GM12878 (cell line): ENCODE data around the gene NPAS3. TPM values are rescaled to one million over a fixed set of nuclear protein-coding genes. Genes with fewer than 3 reads are reported as not detected.
A peak's percentile ranks its signal among the peaks of the same experiment; 100 is the strongest.

Experiments used
- BCL11A ChIP-seq: IDR thresholded peaks from 2 replicates; pipeline ENCODE4 v1.6.1; 2011; ENCODE audit warnings: low read depth, low read length
- CEBPB ChIP-seq, 2 experiments: fragments of 150-350 bp in 1 of 2; IDR thresholded peaks; 2 replicates each; pipeline ENCODE4 v1.6.1; 2012 to 2014; ENCODE audit warnings: low read depth in 2 of 2, low read length in 2 of 2, borderline replicate concordance in 1 of 2, inconsistent platforms in 1 of 2
- FOS ChIP-seq: IDR thresholded peaks from 3 replicates; pipeline ENCODE4 v1.6.1; 2011; ENCODE audit warnings: borderline replicate concordance; ENCODE audit not compliant: insufficient read length; ENCODE audit errors: extremely low read depth
- FOXK2 ChIP-seq: fragments of 450-650 bp; IDR thresholded peaks from 2 replicates; pipeline ENCODE4 v1.6.1; 2017; ENCODE audit warnings: mild to moderate bottlenecking, moderate library complexity
- IKZF1 ChIP-seq: fragments of 450-650 bp; conservative IDR thresholded peaks from 2 replicates; pipeline ENCODE4 v1.6.1; 2017; ENCODE audit warnings: antibody characterized with exemption, mild to moderate bottlenecking
- MEF2B ChIP-seq: fragments of 450-650 bp; IDR thresholded peaks from 2 replicates; pipeline ENCODE4 v1.6.1; 2018; ENCODE audit warnings: mild to moderate bottlenecking, moderate library complexity; ENCODE audit not compliant: partially characterized antibody, poor library complexity, severe bottlenecking
- MTA2 ChIP-seq: fragments of 450-650 bp; IDR thresholded peaks from 2 replicates; pipeline ENCODE4 v1.6.1; 2016; ENCODE audit warnings: low read depth, mild to moderate bottlenecking, moderate library complexity
- polyA plus RNA-seq, 11 experiments: library from polyadenylated mRNA; depleted of rRNA in 4 of 11; unstranded in 6 of 11; stranded (reverse) in 5 of 11; fragments of >200 nt; fragmentation: Nextera tagmentation in 4 of 11; fragmentation: Illumina TruSeq in 1 of 11; extraction: Ambion mirVana in 4 of 11; extraction: Trizol in 1 of 11; gene quantifications; 1 replicate in 1 of 11; 2 replicates in 10 of 11; pipeline versions ENCODE4 v1.2.1 to v1.2.3, GENCODE V29; 2011 to 2016; ENCODE audit warnings: inconsistent platforms in 2 of 11, missing spikeins in 2 of 11, low read depth in 1 of 11
- total RNA-seq, 4 experiments: library from RNA; depleted of rRNA in 3 of 4; stranded (reverse); fragments of >200 nt in 3 of 4; fragmentation: Illumina TruSeq in 1 of 4; extraction: Trizol in 1 of 4; gene quantifications; 2 replicates each; pipeline versions ENCODE4 v1.2.1 to v1.2.3, GENCODE V29; 2013 to 2021
- TF ChIP-seq, protein P1 (sequence below): IDR thresholded peaks from 2 replicates; pipeline ENCODE4 v1.6.1; 2011; ENCODE audit warnings: low read depth, low read length, improper control_type of control experiment, borderline replicate concordance
- TF ChIP-seq, protein P2 (sequence below): fragments of 450-650 bp; IDR thresholded peaks from 2 replicates; pipeline ENCODE4 v1.6.1; 2018; ENCODE audit warnings: borderline replicate concordance, mild to moderate bottlenecking; ENCODE audit not compliant: partially characterized antibody

Gene NPAS3
- total and polyA plus RNA-seq, 10 of the 15 experiments (the other 5 are each of a cell fraction or from before 2014, with no cell fraction given), result under 0.01 to 2.7 (median 0.03) TPM; not detected in 6

DNA sequence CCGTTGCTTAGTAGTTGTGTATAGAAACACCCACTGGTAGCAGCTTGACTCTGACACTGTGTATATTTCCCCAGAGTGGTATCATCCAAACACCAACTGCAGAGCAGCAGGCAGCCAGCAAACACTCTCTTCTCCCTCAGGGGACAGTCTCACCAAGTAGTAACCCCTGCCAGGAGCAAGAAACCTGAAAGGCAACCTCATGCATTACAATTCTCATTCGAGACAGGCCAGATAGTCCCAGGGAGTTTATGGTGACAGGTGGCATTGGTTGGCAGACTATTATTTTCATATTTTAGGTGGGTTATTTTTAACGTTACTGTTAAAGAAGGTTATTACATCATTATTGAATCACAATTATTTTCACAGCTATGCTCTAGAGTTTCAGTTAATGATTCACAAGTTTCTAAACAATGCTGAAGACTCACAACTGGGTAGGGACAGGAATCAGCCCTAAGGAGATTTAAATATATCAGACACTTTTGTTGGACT, 789.4 kb downstream of the NPAS3 start (continued):
- TF ChIP-seq BCL11A (no peak), MTA2 (peak; percentile 43; the same call in 1 of the 2 replicates), MEF2B (peak; percentile 40), FOXK2 (0 out of 2 replicates have a peak, but pooled peaks have one; percentile 4), FOS (no peak), CEBPB (IDR thresholded peaks at IDR 0.05; ENCODE audit: borderline replicate concordance in 1 of 2, low read depth in 2 of 2, low read length in 2 of 2) (no peak), IKZF1 (0 out of 2 replicates have a peak, but pooled peaks have one; percentile 14)
- TF ChIP-seq, protein P1, sequence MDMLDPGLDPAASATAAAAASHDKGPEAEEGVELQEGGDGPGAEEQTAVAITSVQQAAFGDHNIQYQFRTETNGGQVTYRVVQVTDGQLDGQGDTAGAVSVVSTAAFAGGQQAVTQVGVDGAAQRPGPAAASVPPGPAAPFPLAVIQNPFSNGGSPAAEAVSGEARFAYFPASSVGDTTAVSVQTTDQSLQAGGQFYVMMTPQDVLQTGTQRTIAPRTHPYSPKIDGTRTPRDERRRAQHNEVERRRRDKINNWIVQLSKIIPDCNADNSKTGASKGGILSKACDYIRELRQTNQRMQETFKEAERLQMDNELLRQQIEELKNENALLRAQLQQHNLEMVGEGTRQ, result no peak
- TF ChIP-seq, protein P2, sequence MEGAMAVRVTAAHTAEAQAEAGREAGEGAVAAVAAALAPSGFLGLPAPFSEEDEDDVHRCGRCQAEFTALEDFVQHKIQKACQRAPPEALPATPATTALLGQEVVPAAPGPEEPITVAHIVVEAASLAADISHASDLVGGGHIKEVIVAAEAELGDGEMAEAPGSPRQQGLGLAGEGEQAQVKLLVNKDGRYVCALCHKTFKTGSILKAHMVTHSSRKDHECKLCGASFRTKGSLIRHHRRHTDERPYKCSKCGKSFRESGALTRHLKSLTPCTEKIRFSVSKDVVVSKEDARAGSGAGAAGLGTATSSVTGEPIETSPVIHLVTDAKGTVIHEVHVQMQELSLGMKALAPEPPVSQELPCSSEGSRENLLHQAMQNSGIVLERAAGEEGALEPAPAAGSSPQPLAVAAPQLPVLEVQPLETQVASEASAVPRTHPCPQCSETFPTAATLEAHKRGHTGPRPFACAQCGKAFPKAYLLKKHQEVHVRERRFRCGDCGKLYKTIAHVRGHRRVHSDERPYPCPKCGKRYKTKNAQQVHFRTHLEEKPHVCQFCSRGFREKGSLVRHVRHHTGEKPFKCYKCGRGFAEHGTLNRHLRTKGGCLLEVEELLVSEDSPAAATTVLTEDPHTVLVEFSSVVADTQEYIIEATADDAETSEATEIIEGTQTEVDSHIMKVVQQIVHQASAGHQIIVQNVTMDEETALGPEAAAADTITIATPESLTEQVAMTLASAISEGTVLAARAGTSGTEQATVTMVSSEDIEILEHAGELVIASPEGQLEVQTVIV, result no peak
